CD4-positive, alpha-beta T cell treated with Interleukin-4 for 1 hour (primary cell): ENCODE data around the gene PTPRO.

Source experiments
- DNase-seq, 2 donors: peaks; one replicate each; pipeline ENCODE4 v3.0.0-alpha.2; 2020 to 2022

PTPRO gene

DNA sequence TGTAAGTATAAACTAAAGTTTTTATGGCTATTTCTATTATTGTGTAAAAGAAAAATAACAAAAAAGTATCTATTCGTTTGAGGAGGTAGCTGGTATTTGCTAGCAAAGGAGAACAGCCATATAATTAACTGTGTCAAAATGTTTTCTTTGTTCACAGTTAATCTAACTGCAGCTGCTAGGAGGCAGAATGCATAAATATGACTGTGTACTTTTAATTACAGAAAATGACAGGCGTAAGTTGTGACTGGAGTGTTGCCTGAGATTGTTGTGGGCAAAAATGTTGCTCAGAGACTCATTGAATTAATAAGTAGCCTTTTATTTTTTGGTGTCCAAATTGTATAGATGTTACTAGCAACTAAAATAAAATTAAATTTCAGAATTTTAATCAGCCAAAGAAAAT is 33.5 kb downstream of the PTPRO start:
- DNase-seq: no peak

GRCh38 chr12:15356951-15357364 is 34.6 kb downstream of the PTPRO start:
- DNase-seq: no peak

DNA sequence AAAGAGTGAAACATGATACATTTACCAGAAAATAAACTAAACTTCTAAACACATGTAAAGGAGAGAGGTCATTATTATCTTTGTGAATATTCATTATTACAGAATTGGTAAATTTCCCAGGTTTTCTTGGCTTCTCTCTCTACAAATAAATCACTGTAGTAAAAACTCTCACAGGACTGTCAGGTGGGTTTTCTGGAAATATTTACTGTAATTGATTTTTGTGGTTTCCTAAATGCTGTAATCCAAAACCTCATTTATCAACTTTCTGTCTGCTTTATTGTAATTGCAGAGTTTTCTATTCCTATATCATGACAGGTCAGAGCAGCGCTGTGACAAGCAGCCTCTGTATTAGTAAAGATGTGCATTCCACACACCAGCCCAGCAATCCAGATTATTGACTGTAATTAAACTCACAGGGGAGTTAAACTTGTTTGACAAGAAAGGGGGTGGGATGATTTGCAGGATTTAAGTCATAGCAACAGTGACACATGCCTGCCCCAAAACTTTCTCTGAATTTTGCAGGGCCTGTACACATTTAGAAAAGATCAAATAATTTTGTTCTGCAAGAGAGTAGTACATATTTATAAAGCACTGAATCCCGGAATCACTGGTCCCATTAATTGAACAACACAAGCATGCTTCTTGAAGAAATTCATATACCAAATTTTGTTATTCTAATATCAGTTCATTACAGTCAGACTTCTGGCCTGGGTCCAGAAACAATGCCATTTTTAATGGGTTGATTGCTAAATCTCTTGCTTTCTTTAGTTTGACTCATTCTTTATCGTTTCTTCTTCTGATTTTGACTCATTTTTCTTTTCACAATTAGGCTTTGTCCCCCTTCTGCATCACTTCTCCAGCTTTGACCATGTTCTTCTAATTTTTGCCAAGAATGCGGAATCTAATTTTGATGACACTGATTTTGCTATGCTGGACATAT is 42.2 kb downstream of the PTPRO start:
- no peak for DNase-seq

DNA sequence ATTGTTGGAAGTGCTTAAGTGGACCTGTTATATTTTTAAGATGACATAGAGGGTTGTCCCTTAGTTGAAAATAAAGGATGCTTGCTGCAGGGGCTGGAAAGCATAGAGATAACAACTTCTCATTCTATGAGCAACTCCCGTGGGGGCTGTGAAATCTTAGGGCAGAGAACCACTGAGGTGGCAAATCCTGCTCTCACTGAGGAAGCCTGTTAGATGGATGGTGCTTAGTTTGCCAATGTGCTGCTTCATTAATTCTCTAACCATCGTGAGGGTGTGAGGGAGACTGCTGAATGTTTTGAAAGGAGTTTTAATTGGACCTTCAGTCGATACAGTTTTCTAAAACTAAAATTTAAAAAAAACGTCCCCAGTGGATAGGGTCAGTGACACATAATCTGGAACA is 46.5 kb downstream of the PTPRO start:
- DNase-seq: no peak

DNA sequence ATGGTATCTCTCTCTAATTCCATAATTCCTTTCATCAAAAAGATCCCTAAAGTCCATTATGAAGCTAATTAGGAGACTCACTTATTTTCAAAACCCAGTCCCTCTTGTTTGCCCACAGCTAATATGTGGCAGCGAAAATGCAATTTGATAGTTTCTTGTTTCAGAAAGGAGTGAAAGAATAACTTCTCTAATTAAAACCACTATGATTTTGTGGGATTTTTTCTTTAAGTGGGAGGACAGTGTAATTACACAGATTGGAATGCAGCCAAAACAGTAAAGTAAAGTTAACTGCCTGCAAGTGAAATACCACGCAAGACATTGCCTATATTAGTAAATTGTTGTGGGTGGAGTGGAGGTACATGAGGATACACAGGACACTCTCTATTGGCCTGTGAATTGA is 50.0 kb downstream of the PTPRO start:
- no peak for DNase-seq

GRCh38 chr12:15387772-15388171 is 65.5 kb downstream of the PTPRO start:
- no peak for DNase-seq

DNA sequence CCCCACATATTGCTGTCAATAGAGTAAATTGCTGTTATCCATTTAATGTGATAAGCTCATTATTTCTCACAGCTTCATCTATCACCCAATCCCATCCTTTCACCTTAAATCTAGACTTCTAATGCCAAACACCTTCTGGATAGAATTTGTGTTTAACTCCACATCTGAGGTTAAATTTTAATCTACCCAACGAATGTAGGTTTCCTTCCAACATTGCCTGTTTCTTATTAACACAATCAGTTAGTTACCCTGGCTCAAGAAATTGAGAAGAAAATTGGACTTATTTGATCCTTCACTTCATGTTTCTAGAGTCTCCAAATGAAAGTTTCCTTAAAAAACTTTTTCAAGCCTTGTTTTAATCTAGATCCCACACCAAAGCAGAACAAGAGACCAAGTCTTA is 67.3 kb downstream of the PTPRO start:
- DNase-seq: no peak

GRCh38 chr12:15393037-15393436 is 70.7 kb downstream of the PTPRO start:
- DNase-seq: no peak

DNA sequence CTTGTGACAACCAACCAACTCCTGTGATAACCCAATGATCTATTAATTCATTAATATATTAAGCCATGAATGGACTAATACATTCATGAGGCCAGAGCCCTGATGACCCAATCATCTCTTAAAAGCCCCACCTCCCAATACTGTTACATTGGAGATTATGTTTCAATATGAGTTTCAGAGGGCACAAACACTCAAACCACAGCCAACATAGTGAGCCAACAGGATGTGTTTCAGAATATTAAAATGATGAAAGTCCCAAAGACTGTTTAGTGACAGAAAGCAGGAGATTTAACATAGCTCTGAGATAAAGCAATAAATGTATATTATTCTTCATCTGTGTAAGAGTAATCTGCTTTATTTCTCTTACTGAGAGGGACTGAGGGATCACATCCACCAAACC is 71.7 kb downstream of the PTPRO start:
- no peak for DNase-seq

GRCh38 chr12:15404485-15404884 is 82.2 kb downstream of the PTPRO start:
- no peak for DNase-seq

- DNase-seq: no peak
Observed at GRCh38 chr12:15405606-15406005, 83.3 kb downstream of the PTPRO start.

DNA sequence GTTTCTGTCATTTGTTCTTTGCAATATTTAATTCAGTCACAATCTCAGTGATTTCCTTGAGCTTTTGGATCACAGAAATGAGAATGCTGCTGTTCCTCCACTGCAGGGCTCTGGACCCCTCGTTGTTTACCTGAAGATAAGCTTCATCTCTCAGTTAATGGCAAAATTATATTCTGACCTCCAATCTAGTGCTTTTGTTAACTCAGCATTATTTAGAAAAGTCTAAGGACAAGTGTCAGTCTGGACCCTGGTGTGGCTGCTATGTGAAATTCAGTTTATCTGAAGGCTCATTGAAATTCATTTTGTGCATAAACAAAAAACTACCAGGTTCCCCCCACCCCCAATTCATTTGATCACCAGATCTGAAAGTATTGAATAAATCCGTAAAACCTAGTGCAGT is 84.7 kb downstream of the PTPRO start:
- DNase-seq: no peak

- DNase-seq: no peak
Observed at GRCh38 chr12:15411842-15412241, 89.5 kb downstream of the PTPRO start.

- no peak for DNase-seq
Observed at GRCh38 chr12:15417691-15418090, 95.4 kb downstream of the PTPRO start.

DNA sequence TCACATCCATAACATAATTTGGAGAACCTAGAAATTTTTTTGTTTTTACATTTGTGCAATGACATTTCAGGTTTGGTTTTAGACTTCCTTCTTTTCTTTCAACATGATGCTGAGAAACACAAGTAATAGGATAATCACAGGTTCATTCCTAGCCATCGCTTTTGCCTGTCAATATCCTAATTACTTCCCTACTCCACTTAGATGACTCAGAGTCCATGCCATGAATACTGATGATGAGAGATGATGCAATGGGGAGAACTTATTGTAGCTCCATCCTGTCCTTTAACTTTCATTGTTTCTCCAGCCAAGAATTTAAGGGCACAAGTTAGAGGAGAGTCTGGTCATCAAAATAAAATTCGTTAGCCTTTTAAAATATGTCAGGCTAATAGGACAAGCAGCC is 101.3 kb downstream of the PTPRO start:
- DNase-seq: no peak

- DNase-seq: no peak
Observed at GRCh38 chr12:15427913-15428312, 105.6 kb downstream of the PTPRO start.

GRCh38 chr12:15428632-15429031 is 106.3 kb downstream of the PTPRO start:
- DNase-seq: no peak

GRCh38 chr12:15429262-15429661 is 107.0 kb downstream of the PTPRO start:
- no peak for DNase-seq

GRCh38 chr12:15435597-15435996 is 113.3 kb downstream of the PTPRO start:
- DNase-seq: no peak

- no peak for DNase-seq
Observed at GRCh38 chr12:15439459-15439858, 117.2 kb downstream of the PTPRO start.

- no peak for DNase-seq
Observed at GRCh38 chr12:15443050-15443449, 120.7 kb downstream of the PTPRO start.

GRCh38 chr12:15443611-15444010 is 121.3 kb downstream of the PTPRO start:
- DNase-seq: no peak

- no peak for DNase-seq
Observed at GRCh38 chr12:15444523-15444922, 122.2 kb downstream of the PTPRO start.

- DNase-seq: no peak
Observed at GRCh38 chr12:15446807-15447206, 124.5 kb downstream of the PTPRO start.

DNA sequence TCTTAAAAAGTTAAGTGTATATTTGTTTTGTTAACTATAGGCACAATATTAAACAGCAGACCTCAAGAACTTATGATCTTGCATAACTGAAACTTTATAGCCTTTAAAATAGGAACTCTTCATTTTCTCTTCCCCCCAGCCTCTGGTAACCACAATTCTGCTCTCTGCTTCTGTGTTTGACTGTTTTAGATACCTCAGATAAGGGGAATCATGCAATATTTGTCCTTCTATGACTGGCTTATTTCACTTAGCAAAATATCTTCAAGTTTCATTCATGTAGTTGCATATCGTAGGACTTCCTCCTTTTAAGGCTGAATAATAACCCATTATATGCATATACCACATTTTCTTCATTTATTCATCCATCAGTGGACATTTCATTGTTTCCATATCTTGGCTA is 131.3 kb downstream of the PTPRO start:
- no peak for DNase-seq
